ENCODE results near the gene USP9X. TPM values are rescaled to one million over a fixed set of nuclear protein-coding genes. Genes with fewer than 3 reads are reported as not detected.
A peak's percentile ranks its signal among the peaks of the same experiment; 100 is the strongest.

USP9X gene
- total and polyA plus RNA-seq, 8 donors: 6.3 to 55.2 (median 31.3) TPM

GRCh38 chrX:41087201-41087600 lies 2.0 kb downstream of the USP9X start:
- intact Hi-C loops (cut with DNase I): no loop called here
- H3K36me3 ChIP-seq: no peaks in the 10 kb centered on the region
- 2 to 25% methylated on average over 6 of the region's 6 CpGs for WGBS, 2 donors
- H3K27ac ChIP-seq: peak overlapping the region in 2 of 4 donors; percentile 99 to 100
- peak; percentile 23 for FAIRE-seq
- peaks cover 0 to 22% (median 20%) of the 10 kb centered on the region in 3 donors for H3K4me1 ChIP-seq
- no peak for DNase-seq
- peak overlapping the region; percentile 89 to 94 (median 92) for H3K4me3 ChIP-seq
- no peaks in the 10 kb centered on the region for H3K27me3 ChIP-seq
- TF ChIP-seq CTCF (IDR thresholded peaks at IDR 0.05): no peak
- H3K9me3 ChIP-seq: no peaks in the 10 kb centered on the region
- no peak for ATAC-seq

GRCh38 chrX:41090568-41091238 lies 5.5 kb downstream of the USP9X start:
- no peaks in the 10 kb centered on the region for H3K27me3 ChIP-seq
- FAIRE-seq (no peak), DNase-seq (no peak), ATAC-seq (no peak)
- WGBS, 2 donors: 8 to 45% methylated on average over 5 of the region's 5 CpGs
- intact Hi-C loops (cut with DNase I): no loop called here
- no peaks in the 10 kb centered on the region for H3K36me3 ChIP-seq
- TF ChIP-seq CTCF (IDR thresholded peaks at IDR 0.05): no peak
- H3K9me3 ChIP-seq: no peaks in the 10 kb centered on the region
- H3K27ac ChIP-seq: peak overlapping the region in 2 of 4 donors; percentile 33 to 37
- peaks cover 0 to 28% (median 20%) of the 10 kb centered on the region in 3 donors for H3K4me1 ChIP-seq
- H3K4me3 ChIP-seq: no peak overlapping the region

GRCh38 chrX:41092776-41093175 lies 7.5 kb downstream of the USP9X start:
- TF ChIP-seq CTCF (IDR thresholded peaks at IDR 0.05): no peak
- peaks cover 0 to 28% (median 13%) of the 10 kb centered on the region in 3 donors for H3K4me1 ChIP-seq
- H3K9me3 ChIP-seq: no peaks in the 10 kb centered on the region
- no peak for ATAC-seq
- H3K36me3 ChIP-seq: no peaks in the 10 kb centered on the region
- DNase-seq: no peak
- no peak overlapping the region for H3K27ac ChIP-seq
- intact Hi-C loops (cut with DNase I): no loop called here
- WGBS, 2 donors: 53 to 73% methylated on average over 6 of the region's 6 CpGs
- no peaks in the 10 kb centered on the region for H3K27me3 ChIP-seq
- no peak for FAIRE-seq
- H3K4me3 ChIP-seq: no peak overlapping the region

GRCh38 chrX:41095174-41095573 lies 9.9 kb downstream of the USP9X start:
- no peak for FAIRE-seq

More at GRCh38 chrX:41095174-41095573, 9.9 kb downstream of the USP9X start:
- no peaks in the 10 kb centered on the region for H3K36me3 ChIP-seq
- no peaks in the 10 kb centered on the region for H3K9me3 ChIP-seq
- no peak for TF ChIP-seq CTCF (IDR thresholded peaks at IDR 0.05)
- ATAC-seq: no peak
- peaks cover 0 to 16% (median 6%) of the 10 kb centered on the region in 3 donors for H3K4me1 ChIP-seq
- 73% methylated on average over 1 of the region's 1 CpG for WGBS, 2 donors
- H3K4me3 ChIP-seq: no peak overlapping the region
- no peak overlapping the region for H3K27ac ChIP-seq
- DNase-seq: no peak
- intact Hi-C loops (cut with DNase I): no loop called here
- no peaks in the 10 kb centered on the region for H3K27me3 ChIP-seq

All from pancreas (tissue), 10 donors.